HG03280 (cell line): ENCODE results near the gene LCE1C.

Experiments used
- ATAC-seq: cut with Tn5 transposase; IDR thresholded peaks from one replicate; pipeline ENCODE4 v1.9.1; 2021; ENCODE audit warnings: mild to moderate bottlenecking, moderate library complexity; ENCODE audit not compliant: unreplicated experiment

LCE1C gene, protein sequence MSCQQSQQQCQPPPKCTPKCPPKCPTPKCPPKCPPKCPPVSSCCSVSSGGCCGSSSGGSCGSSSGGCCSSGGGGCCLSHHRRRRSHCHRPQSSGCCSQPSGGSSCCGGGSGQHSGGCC

DNA sequence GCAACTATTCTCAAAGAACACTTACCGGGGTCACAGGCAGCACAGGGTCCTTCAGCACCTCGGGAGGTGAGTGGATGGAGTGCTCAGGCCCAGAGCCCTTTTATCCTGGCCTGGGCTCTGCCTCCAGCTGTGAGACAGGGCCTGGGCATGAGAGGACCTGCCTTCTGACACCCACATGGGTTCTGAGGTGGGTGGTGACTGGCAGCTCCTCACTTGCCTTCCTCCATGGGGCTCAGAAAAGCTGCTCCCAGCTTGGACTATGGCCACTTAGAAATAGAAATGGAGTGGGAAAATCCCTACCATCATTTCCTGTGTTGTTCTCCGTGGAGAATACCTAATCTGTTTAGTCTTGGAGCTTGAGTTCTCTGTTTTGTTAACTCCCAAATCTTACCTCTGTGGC lies at the start of gene LCE1C:
Gene LCE1C, minus strand, starts transcription at position 76 of the 400 bp plus-strand sequence. CDS start 1,173 bp downstream, outside the sequence.
- no peak for ATAC-seq

- no peak for ATAC-seq
These were observed 49.2 kb upstream of the LCE1C start for GRCh38 chr1:152855661-152856060.

GRCh38 chr1:152842556-152842955 lies 36.1 kb upstream of the LCE1C start, which contains the start of gene LCE6A:
Gene LCE6A, plus strand, starts transcription at chr1:152842856. Its CDS starts 665 bp downstream, at chr1:152843521.
- no peak for ATAC-seq

DNA sequence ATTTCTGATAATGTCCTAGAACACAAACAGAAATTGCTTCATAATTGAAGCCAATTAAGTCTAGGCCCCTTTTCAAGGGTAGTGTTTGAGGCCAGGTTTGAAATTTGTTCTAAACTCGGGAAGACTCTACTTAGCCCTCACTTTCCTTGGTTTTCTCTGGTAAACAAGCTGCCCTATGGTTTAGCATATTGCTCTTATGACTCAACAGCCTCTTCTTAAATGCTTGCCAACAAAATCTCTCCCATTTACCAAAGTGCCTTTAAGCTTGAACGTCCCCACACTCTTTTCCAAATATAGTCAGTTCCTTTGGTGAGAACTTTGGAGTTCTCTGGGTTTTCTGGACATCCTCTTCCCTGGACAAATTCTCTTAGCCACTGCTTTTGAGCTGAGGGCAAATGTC lies 30.4 kb upstream of the LCE1C start:
- no peak for ATAC-seq

GRCh38 chr1:152827173-152827572 lies 20.7 kb upstream of the LCE1C start, which contains the start of gene LCE1A:
Gene LCE1A, plus strand, starts transcription at chr1:152827473. Its CDS starts 0 bp downstream, at chr1:152827473.
- no peak for ATAC-seq

GRCh38 chr1:152824964-152825363 lies 18.5 kb upstream of the LCE1C start:
- no peak for ATAC-seq

GRCh38 chr1:152823294-152823693 lies 16.8 kb upstream of the LCE1C start:
- ATAC-seq: no peak

- no peak for ATAC-seq
These were observed 10.9 kb upstream of the LCE1C start for GRCh38 chr1:152817309-152817708.

DNA sequence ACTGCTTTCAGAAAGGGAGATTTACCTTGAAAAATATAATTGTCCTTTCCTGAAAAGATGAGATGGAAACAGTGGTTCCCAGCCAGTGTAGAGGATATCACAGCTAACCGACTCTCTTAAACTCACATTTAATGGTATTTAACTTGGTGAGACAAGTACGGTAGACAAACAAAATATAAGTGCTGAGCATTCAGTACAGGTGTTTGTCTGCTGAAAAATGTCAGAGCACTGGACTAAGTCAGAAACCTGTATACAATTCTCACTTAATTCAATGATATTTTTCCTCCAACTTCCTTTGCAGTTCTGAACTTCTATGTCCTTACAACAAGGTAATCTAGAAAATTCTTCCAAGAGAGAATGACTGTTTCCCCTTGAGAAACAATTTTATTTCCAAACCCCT lies 5.2 kb upstream of the LCE1C start, which contains the start of gene LCE1B:
Gene LCE1B, plus strand, starts transcription at position 301 of the 400 bp plus-strand sequence. CDS start 476 bp downstream, outside the sequence.
- ATAC-seq: no peak

- no peak for ATAC-seq
These were observed 4.6 kb upstream of the LCE1C start for GRCh38 chr1:152811050-152811449.

DNA sequence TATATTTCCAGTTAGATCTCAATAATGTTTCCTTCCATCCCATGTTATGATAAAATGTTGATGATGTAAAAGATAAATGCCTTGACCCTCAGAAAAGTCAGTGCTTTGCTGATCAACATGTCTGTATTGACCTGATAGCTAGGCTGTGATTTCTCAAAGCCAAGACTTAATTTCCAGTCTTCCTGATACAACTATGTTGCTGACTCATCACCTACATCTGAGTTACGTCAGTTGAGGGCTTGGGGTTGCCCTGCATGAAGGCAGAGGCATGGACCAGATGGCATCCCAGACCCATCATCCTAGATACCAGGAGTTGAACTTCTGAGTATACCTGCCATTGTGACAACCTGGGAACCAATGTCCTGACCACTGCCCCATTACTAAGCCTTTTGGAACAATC lies 5.1 kb downstream of the LCE1C start:
- ATAC-seq: no peak

GRCh38 chr1:152796421-152796820 lies 10.0 kb downstream of the LCE1C start, which contains the start of gene LCE1D:
Gene LCE1D, plus strand, starts transcription at chr1:152796721. Its CDS starts 1,074 bp downstream, at chr1:152797795.
- no peak for ATAC-seq

GRCh38 chr1:152795686-152796085 lies 10.8 kb downstream of the LCE1C start:
- no peak for ATAC-seq

GRCh38 chr1:152786077-152786476 lies 20.4 kb downstream of the LCE1C start, which contains the start of gene LCE1E:
Gene LCE1E, plus strand, starts transcription at chr1:152786257. Its CDS starts 1,043 bp downstream, at chr1:152787300.
- no peak for ATAC-seq

DNA sequence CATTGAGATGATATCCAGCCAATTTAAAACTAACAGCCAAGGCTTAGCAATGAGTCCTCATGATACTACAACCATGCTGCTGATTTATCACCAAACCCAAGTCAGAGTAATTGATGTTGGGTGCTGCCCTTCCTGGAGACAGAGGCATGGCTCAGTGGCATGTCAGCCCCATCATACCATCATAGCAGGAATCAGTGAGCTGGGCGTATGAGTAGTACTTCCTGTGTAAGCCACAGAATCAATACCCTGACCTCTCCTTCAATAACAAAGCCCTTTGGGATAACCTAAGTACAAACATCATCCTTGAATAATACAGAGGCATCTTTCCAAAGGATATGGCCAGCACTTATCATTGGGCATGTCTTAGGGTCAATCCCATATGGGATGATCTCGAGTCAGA lies 23.4 kb downstream of the LCE1C start:
- no peak for ATAC-seq

GRCh38 chr1:152777510-152778137 lies 28.8 kb downstream of the LCE1C start:
- no peak for ATAC-seq

- no peak for ATAC-seq
These were observed 30.1 kb downstream of the LCE1C start for GRCh38 chr1:152776361-152776760.

GRCh38 chr1:152774875-152775274 lies 31.6 kb downstream of the LCE1C start, which contains the start of gene LCE1F:
Gene LCE1F, plus strand, starts transcription at chr1:152775140. Its CDS starts 1,232 bp downstream, at chr1:152776372.
- ATAC-seq: no peak

DNA sequence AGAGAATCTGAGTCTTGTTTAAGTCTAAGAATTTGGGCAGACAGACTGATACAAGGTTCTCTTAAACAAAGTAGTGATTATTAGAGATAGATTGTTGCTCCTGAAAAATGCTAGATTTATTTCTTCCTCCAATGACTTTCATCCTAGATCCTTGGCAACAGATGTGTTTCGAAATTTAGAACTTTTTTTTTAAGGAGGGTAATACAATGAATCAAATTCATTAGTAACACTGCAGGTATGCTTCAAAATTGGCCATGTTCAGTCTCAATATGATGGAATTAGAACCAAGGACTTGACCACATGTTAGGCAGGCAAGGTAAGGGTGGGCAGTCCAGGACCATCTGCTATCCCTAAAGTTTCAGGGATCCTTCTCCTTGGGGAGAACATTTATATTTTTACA lies 36.0 kb downstream of the LCE1C start:
- ATAC-seq: no peak

GRCh38 chr1:152768847-152769533 lies 37.5 kb downstream of the LCE1C start:
- no peak for ATAC-seq

- no peak for ATAC-seq
These were observed 44.7 kb downstream of the LCE1C start for GRCh38 chr1:152761609-152762213.
